ENCODE results near the gene SEMA3D. TPM values are rescaled to one million over a fixed set of nuclear protein-coding genes. Genes with fewer than 3 reads are reported as not detected.

SEMA3D gene
- polyA plus RNA-seq, 1 experiment: 7.4 TPM

- Histone ChIP-seq H3K4me3 (ENCODE audit: low read depth, low read length) (no peak overlapping the region), H3K27me3 (ENCODE audit: control insufficient read depth, insufficient read depth, low read length) (no peaks in the 10 kb centered on the region), H3K27ac (ENCODE audit: low read depth, low read length) (no peak overlapping the region), H3K9me3 (ENCODE audit: control insufficient read depth, insufficient read depth, low read length) (no peaks in the 10 kb centered on the region)
- ChIA-PET CTCF (interaction anchor here (0.7 to 3.7 kb wide), 7 partner anchors 16 to 1102 kb away, joined by 3 to 16 read pairs (median 4); partner anchors contain the start of gene SEMA3D), POLR2A (no interaction called here)
- TF ChIP-seq CTCF (IDR thresholded peaks at IDR 0.05; ENCODE audit: low read depth, low read length): no peak
- DNase-seq (ENCODE audit: low read depth, low spot score): no peak
These were observed 148.4 kb downstream of the SEMA3D start for GRCh38 chr7:85038466-85038865.

- H3K4me3 ChIP-seq (ENCODE audit: low read depth, low read length): no peak overlapping the region
- no peak overlapping the region for H3K27ac ChIP-seq (ENCODE audit: low read depth, low read length)
- no peak for DNase-seq (ENCODE audit: low read depth, low spot score)
- TF ChIP-seq CTCF (IDR thresholded peaks at IDR 0.05; ENCODE audit: low read depth, low read length): no peak
- POLR2A ChIA-PET: no interaction called here
- H3K27me3 ChIP-seq (ENCODE audit: control insufficient read depth, insufficient read depth, low read length): no peaks in the 10 kb centered on the region
- no peaks in the 10 kb centered on the region for H3K9me3 ChIP-seq (ENCODE audit: control insufficient read depth, insufficient read depth, low read length)
- CTCF ChIA-PET: interaction anchor here (0.6 to 15.3 kb wide), 6 partner anchors 8 to 1097 kb away, joined by 3 to 660 read pairs (median 30); no protein-coding TSS in a partner anchor
These were observed 153.6 kb downstream of the SEMA3D start for GRCh38 chr7:85033263-85033662.

GRCh38 chr7:85031475-85031874, 155.4 kb downstream of the SEMA3D start:
- Histone ChIP-seq H3K27ac (ENCODE audit: low read depth, low read length) (no peak overlapping the region), H3K9me3 (ENCODE audit: control insufficient read depth, insufficient read depth, low read length) (no peaks in the 10 kb centered on the region), H3K4me3 (ENCODE audit: low read depth, low read length) (no peak overlapping the region), H3K27me3 (ENCODE audit: control insufficient read depth, insufficient read depth, low read length) (no peaks in the 10 kb centered on the region)
- CTCF ChIA-PET: interaction anchor here (0.5 to 15.3 kb wide), 33 partner anchors 10 to 1874 kb away, joined by 3 to 660 read pairs (median 4); partner anchors contain the start of gene SEMA3D
- DNase-seq (ENCODE audit: low read depth, low spot score): no peak
- POLR2A ChIA-PET: no interaction called here
- no peak for TF ChIP-seq CTCF (IDR thresholded peaks at IDR 0.05; ENCODE audit: low read depth, low read length)

GRCh38 chr7:85030893-85031292, 156.0 kb downstream of the SEMA3D start:
- peak; percentile 44 for DNase-seq (ENCODE audit: low read depth, low spot score)
- H3K4me3 ChIP-seq (ENCODE audit: low read depth, low read length): no peak overlapping the region
- TF ChIP-seq CTCF (IDR thresholded peaks at IDR 0.05; ENCODE audit: low read depth, low read length): peak; percentile 56
- no peak overlapping the region for H3K27ac ChIP-seq (ENCODE audit: low read depth, low read length)
- H3K9me3 ChIP-seq (ENCODE audit: control insufficient read depth, insufficient read depth, low read length): no peaks in the 10 kb centered on the region
- H3K27me3 ChIP-seq (ENCODE audit: control insufficient read depth, insufficient read depth, low read length): no peaks in the 10 kb centered on the region
- POLR2A ChIA-PET: no interaction called here
- CTCF ChIA-PET: interaction anchor here (0.5 to 15.3 kb wide), 33 partner anchors 11 to 1874 kb away, joined by 3 to 660 read pairs (median 4); partner anchors contain the start of gene SEMA3D

GRCh38 chr7:85025312-85025756, 161.5 kb downstream of the SEMA3D start:
- no peaks in the 10 kb centered on the region for H3K27me3 ChIP-seq (ENCODE audit: control insufficient read depth, insufficient read depth, low read length)
- H3K9me3 ChIP-seq (ENCODE audit: control insufficient read depth, insufficient read depth, low read length): no peaks in the 10 kb centered on the region
- ChIA-PET POLR2A (no interaction called here), CTCF (interaction anchor here (1.0 to 15.3 kb wide), 5 partner anchors 15 to 1089 kb away, joined by 4 to 660 read pairs (median 5); partner anchors contain the start of gene SEMA3A)
- TF ChIP-seq CTCF (IDR thresholded peaks at IDR 0.05; ENCODE audit: low read depth, low read length): no peak
- no peak overlapping the region for H3K4me3 ChIP-seq (ENCODE audit: low read depth, low read length)
- no peak overlapping the region for H3K27ac ChIP-seq (ENCODE audit: low read depth, low read length)
- no peak for DNase-seq (ENCODE audit: low read depth, low spot score)

All from AG04450 (cell line).